SU-DHL-6 (cell line): ENCODE measurements around the gene PTPRA.

ENCODE experiments used
- H2AFZ ChIP-seq: fragments of 200-600 bp; sonication (generic); 2 replicates; pipeline ENCODE4 v1.6.1; 2014; ENCODE audit warnings: low read depth, mild to moderate bottlenecking, moderate library complexity, mixed read lengths, antibody characterized with exemption, low read length; ENCODE audit not compliant: severe bottlenecking
- H3F3A ChIP-seq: fragments of 200-600 bp; shearing (Covaris generic); 2 replicates; pipeline ENCODE4 v1.6.0; 2016; ENCODE audit warnings: antibody characterized with exemption, mild to moderate bottlenecking; ENCODE audit not compliant: insufficient read depth
- H3K27ac ChIP-seq: fragments of 200-600 bp; sonication (generic); 2 replicates; pipeline ENCODE4 v1.5.1; 2016; ENCODE audit warnings: low read depth, mild to moderate bottlenecking, low read length, moderate library complexity, mixed read lengths
- H3K27me3 ChIP-seq: fragments of 200-600 bp; sonication (generic), shearing (Covaris generic); 2 replicates; pipeline ENCODE4 v1.6.0; 2014; ENCODE audit warnings: mild to moderate bottlenecking, low read length
- H3K36me3 ChIP-seq: fragments of 200-600 bp; sonication (generic); 2 replicates; pipeline ENCODE4 v1.6.1; 2014; ENCODE audit warnings: mild to moderate bottlenecking, low read length, mixed read lengths
- H3K4me2 ChIP-seq: fragments of 300-600, 200-600 bp; shearing (Covaris generic), sonication (generic); 2 replicates; pipeline ENCODE4 v1.6.0; 2014; ENCODE audit warnings: low read length, low read depth, mild to moderate bottlenecking; ENCODE audit not compliant: poor library complexity, severe bottlenecking
- H3K4me3 ChIP-seq: fragments of 200-600 bp; sonication (generic); 2 replicates; pipeline ENCODE4 v1.5.1; 2014; ENCODE audit warnings: antibody characterized with exemption, low read length, mild to moderate bottlenecking, mixed read lengths; ENCODE audit not compliant: insufficient read depth, poor library complexity, severe bottlenecking
- H3K79me2 ChIP-seq: fragments of 200-600 bp; sonication (generic); 2 replicates; pipeline ENCODE4 v1.6.1; 2014; ENCODE audit warnings: mild to moderate bottlenecking, low read length, moderate library complexity; ENCODE audit not compliant: insufficient read depth
- H3K9ac ChIP-seq: fragments of 200-600 bp; sonication (generic); 2 replicates; pipeline ENCODE4 v1.7.0; 2014; ENCODE audit warnings: mild to moderate bottlenecking, low read length
- H3K9me2 ChIP-seq: fragments of 200-600 bp; sonication (generic); replicated peaks from 2 replicates; pipeline ENCODE4 v1.6.1; 2014; ENCODE audit warnings: low read length; ENCODE audit not compliant: insufficient read depth
- H3K9me3 ChIP-seq: fragments of 200-600 bp; sonication (generic); 2 replicates; pipeline ENCODE4 v1.6.1; 2014; ENCODE audit warnings: low read length, mixed read lengths; ENCODE audit not compliant: insufficient read depth
- H4K20me1 ChIP-seq: fragments of 200-600 bp; sonication (generic); 2 replicates; pipeline ENCODE4 v1.6.1; 2014; ENCODE audit warnings: low read depth, mild to moderate bottlenecking, antibody characterized with exemption, low read length, moderate library complexity, mixed read lengths
- CTCF ChIP-seq: fragments of 200-600 bp; sonication (generic); IDR thresholded peaks from one replicate; pipeline ENCODE4 v1.5.1; 2017; ENCODE audit warnings: antibody characterized with exemption, mild to moderate bottlenecking, low read length, moderate library complexity; ENCODE audit not compliant: insufficient read depth, poor library complexity, severe bottlenecking
- EZH2phosphoT487 ChIP-seq: fragments of 200-600 bp; sonication (generic), shearing (Covaris generic); conservative IDR thresholded peaks from 2 replicates; pipeline ENCODE4 v1.6.1; 2018; ENCODE audit warnings: mild to moderate bottlenecking, antibody characterized with exemption, low read length, moderate library complexity, mixed read lengths

PTPRA gene

DNA sequence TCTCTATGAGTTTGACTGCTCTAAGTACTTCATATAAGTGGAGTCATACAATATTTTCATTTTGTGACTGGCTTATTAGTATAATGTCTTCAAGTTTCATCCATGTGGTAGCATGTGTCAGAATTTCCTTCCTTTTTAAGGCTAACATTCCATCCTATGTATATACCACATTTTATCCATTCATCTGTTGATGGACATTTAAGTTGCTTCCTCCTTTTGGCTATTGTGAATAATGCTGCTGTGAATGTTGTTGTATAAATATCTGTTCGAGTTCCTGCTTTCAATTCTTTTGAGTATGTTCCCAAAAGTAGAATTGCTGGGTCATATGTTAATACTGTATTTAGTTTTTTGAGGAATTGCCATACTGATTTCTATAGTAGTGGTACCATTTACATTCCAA, 79.5 kb downstream of the PTPRA start:
- Histone ChIP-seq H3F3A (peaks cover 6% of the 10 kb centered on the region; the same call in 1 of the 2 replicates), H3K79me2 (0 out of 2 replicates have a peak, but pooled peaks cover 3% of the 10 kb centered on the region), H3K4me2 (no peak overlapping the region), H3K9me3 (no peaks in the 10 kb centered on the region), H3K9me2 (no peaks in the 10 kb centered on the region), H3K27ac (no peak overlapping the region), H4K20me1 (no peaks in the 10 kb centered on the region), H3K36me3 (peaks cover 3% of the 10 kb centered on the region; the same call in 1 of the 2 replicates), H3K4me3 (no peak overlapping the region), H2AFZ (no peak overlapping the region), H3K27me3 (no peaks in the 10 kb centered on the region), H3K9ac (no peak overlapping the region)
- TF ChIP-seq CTCF, result no peak
- TF ChIP-seq EZH2phosphoT487, result no peak

DNA sequence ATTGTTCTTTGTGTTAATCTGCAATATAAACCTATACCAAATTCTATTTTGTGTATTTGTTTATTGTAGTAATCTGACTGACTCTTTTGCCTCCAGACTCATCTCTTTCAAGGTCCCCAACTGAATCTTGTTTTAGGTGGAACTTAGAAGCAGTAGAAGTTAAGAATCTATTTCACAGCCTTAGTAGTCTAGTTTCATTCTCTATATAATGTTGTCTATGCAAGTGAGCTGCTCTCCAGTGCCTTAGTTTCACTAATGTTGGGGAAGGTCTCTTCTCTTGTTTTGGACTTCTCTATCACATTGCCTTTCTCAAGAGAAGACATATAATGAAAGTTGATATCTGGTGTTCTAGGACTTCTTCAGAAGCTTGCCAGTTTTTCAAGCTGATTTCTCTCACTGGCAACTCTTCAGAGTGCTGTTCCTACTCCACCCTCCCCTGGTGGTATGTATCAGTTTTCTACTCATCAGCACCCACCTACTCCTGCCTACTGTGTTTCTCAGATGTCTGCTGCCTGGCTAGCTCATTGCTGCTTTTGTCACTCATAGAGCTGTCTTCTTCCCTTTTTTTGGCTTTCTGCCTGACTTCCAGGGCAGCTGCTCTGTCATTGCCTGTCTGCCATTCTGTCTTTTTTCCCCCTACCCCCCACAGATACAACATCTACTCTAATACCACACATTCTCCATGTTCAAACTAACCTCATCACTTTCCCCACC, 82.1 kb downstream of the PTPRA start:
- Histone ChIP-seq H3K27ac (no peak overlapping the region), H4K20me1 (no peaks in the 10 kb centered on the region), H3K9me3 (no peaks in the 10 kb centered on the region), H3F3A (peaks cover 3% of the 10 kb centered on the region; the same call in 1 of the 2 replicates), H3K4me2 (no peak overlapping the region), H3K27me3 (no peaks in the 10 kb centered on the region), H2AFZ (no peak overlapping the region), H3K4me3 (no peak overlapping the region), H3K79me2 (no peaks in the 10 kb centered on the region), H3K9ac (no peak overlapping the region), H3K9me2 (no peaks in the 10 kb centered on the region), H3K36me3 (no peaks in the 10 kb centered on the region)
- TF ChIP-seq CTCF (no peak), EZH2phosphoT487 (no peak)

GRCh38 chr20:2956480-2956879, 83.2 kb downstream of the PTPRA start:
- H3K9me3 ChIP-seq, result no peaks in the 10 kb centered on the region
- no peak overlapping the region for H2AFZ ChIP-seq
- TF ChIP-seq CTCF, result no peak
- no peaks in the 10 kb centered on the region for H3K79me2 ChIP-seq
- H3K9ac ChIP-seq, result no peak overlapping the region
- no peak overlapping the region for H3K27ac ChIP-seq
- H3K36me3 ChIP-seq, result no peaks in the 10 kb centered on the region
- no peak overlapping the region for H3K4me2 ChIP-seq
- H3F3A ChIP-seq, result peaks cover 3% of the 10 kb centered on the region; the same call in 1 of the 2 replicates
- H4K20me1 ChIP-seq, result no peaks in the 10 kb centered on the region
- no peak overlapping the region for H3K4me3 ChIP-seq
- no peaks in the 10 kb centered on the region for H3K9me2 ChIP-seq
- no peaks in the 10 kb centered on the region for H3K27me3 ChIP-seq
